IPS-15b (cell line): ENCODE data around the gene WASL.

Experiments
- H3K27me3 ChIP-seq: one replicate; pipeline ENCODE4 v1.6.1; 2013; ENCODE audit warnings: low read length; ENCODE audit not compliant: control insufficient read depth, insufficient read depth
- H3K36me3 ChIP-seq: one replicate; pipeline ENCODE4 v1.6.1; 2013; ENCODE audit warnings: low read length; ENCODE audit not compliant: control insufficient read depth, insufficient read depth
- H3K4me1 ChIP-seq: one replicate; pipeline ENCODE4 v1.6.1; 2013; ENCODE audit warnings: mild to moderate bottlenecking, low read length; ENCODE audit not compliant: control insufficient read depth, insufficient read depth
- H3K4me3 ChIP-seq: one replicate; pipeline ENCODE4 v1.5.1; 2013; ENCODE audit warnings: low read depth, low read length
- H3K9ac ChIP-seq: one replicate; pipeline ENCODE4 v1.6.1; 2013; ENCODE audit warnings: low read depth, mild to moderate bottlenecking, low read length
- H3K9me3 ChIP-seq: one replicate; pipeline ENCODE4 v1.6.1; 2013; ENCODE audit warnings: mild to moderate bottlenecking, low read length; ENCODE audit not compliant: control insufficient read depth, insufficient read depth

Gene WASL

GRCh38 chr7:123763191-123763661, 14.4 kb upstream of the WASL start:
- Histone ChIP-seq H3K9ac (no peak overlapping the region), H3K4me1 (peaks cover 2% of the 10 kb centered on the region), H3K27me3 (no peaks in the 10 kb centered on the region), H3K4me3 (no peak overlapping the region), H3K36me3 (no peaks in the 10 kb centered on the region), H3K9me3 (no peaks in the 10 kb centered on the region)

GRCh38 chr7:123761729-123762128, 12.9 kb upstream of the WASL start:
- Histone ChIP-seq H3K36me3 (no peaks in the 10 kb centered on the region), H3K4me3 (no peak overlapping the region), H3K9ac (no peak overlapping the region), H3K9me3 (no peaks in the 10 kb centered on the region), H3K27me3 (no peaks in the 10 kb centered on the region), H3K4me1 (no peaks in the 10 kb centered on the region)

- H3K4me3 ChIP-seq, result no peak overlapping the region
- H3K27me3 ChIP-seq, result no peaks in the 10 kb centered on the region
- no peaks in the 10 kb centered on the region for H3K36me3 ChIP-seq
- H3K9me3 ChIP-seq, result no peaks in the 10 kb centered on the region
- no peak overlapping the region for H3K9ac ChIP-seq
- H3K4me1 ChIP-seq, result peaks cover 5% of the 10 kb centered on the region
Measured at GRCh38 chr7:123757095-123757494, 8.3 kb upstream of the WASL start.

- Histone ChIP-seq H3K27me3 (no peaks in the 10 kb centered on the region), H3K4me1 (peaks cover 9% of the 10 kb centered on the region), H3K36me3 (no peaks in the 10 kb centered on the region), H3K9me3 (no peaks in the 10 kb centered on the region), H3K4me3 (no peak overlapping the region), H3K9ac (no peak overlapping the region)
Measured at GRCh38 chr7:123755338-123755737, 6.5 kb upstream of the WASL start.

GRCh38 chr7:123754271-123754871, 5.6 kb upstream of the WASL start:
- Histone ChIP-seq H3K36me3 (no peaks in the 10 kb centered on the region), H3K4me3 (no peak overlapping the region), H3K27me3 (no peaks in the 10 kb centered on the region), H3K4me1 (peaks cover 9% of the 10 kb centered on the region), H3K9me3 (no peaks in the 10 kb centered on the region), H3K9ac (no peak overlapping the region)

- Histone ChIP-seq H3K9ac (peak overlapping the region; percentile 29), H3K4me3 (no peak overlapping the region), H3K4me1 (peaks cover 9% of the 10 kb centered on the region)
Measured at GRCh38 chr7:123752534-123752933, 3.7 kb upstream of the WASL start.

GRCh38 chr7:123751821-123752220, 3.0 kb upstream of the WASL start:
- H3K9ac ChIP-seq, result no peak overlapping the region
- peaks cover 9% of the 10 kb centered on the region for H3K4me1 ChIP-seq
- no peaks in the 10 kb centered on the region for H3K27me3 ChIP-seq
- H3K9me3 ChIP-seq, result no peaks in the 10 kb centered on the region
- peak overlapping the region; percentile 9 for H3K4me3 ChIP-seq
- no peaks in the 10 kb centered on the region for H3K36me3 ChIP-seq

More at GRCh38 chr7:123752534-123752933, 3.7 kb upstream of the WASL start:
- H3K9me3 ChIP-seq, result no peaks in the 10 kb centered on the region
- H3K36me3 ChIP-seq, result no peaks in the 10 kb centered on the region
- H3K27me3 ChIP-seq, result no peaks in the 10 kb centered on the region

- H3K27me3 ChIP-seq, result no peaks in the 10 kb centered on the region
- H3K9ac ChIP-seq, result peak overlapping the region; percentile 29
- H3K36me3 ChIP-seq, result no peaks in the 10 kb centered on the region
- peaks cover 9% of the 10 kb centered on the region for H3K4me1 ChIP-seq
- peak overlapping the region; percentile 89 for H3K4me3 ChIP-seq
- H3K9me3 ChIP-seq, result no peaks in the 10 kb centered on the region
Measured at GRCh38 chr7:123750389-123751230, 1.8 kb upstream of the WASL start.

GRCh38 chr7:123749537-123749857, 694 bp upstream of the WASL start:
- Histone ChIP-seq H3K4me1 (peaks cover 13% of the 10 kb centered on the region), H3K27me3 (no peaks in the 10 kb centered on the region)

GRCh38 chr7:123748171-123748733, 551 bp downstream of the WASL start:
- H3K4me3 ChIP-seq, result peak overlapping the region; percentile 86
- H3K27me3 ChIP-seq, result no peaks in the 10 kb centered on the region
- no peaks in the 10 kb centered on the region for H3K9me3 ChIP-seq
- H3K9ac ChIP-seq, result peak overlapping the region; percentile 91
- H3K36me3 ChIP-seq, result no peaks in the 10 kb centered on the region
- H3K4me1 ChIP-seq, result peaks cover 22% of the 10 kb centered on the region

More at GRCh38 chr7:123749537-123749857, 694 bp upstream of the WASL start:
- Histone ChIP-seq H3K36me3 (no peaks in the 10 kb centered on the region), H3K9me3 (no peaks in the 10 kb centered on the region), H3K9ac (peak overlapping the region; percentile 82), H3K4me3 (peak overlapping the region; percentile 89)

- peaks cover 19% of the 10 kb centered on the region for H3K4me1 ChIP-seq
- H3K9me3 ChIP-seq, result no peaks in the 10 kb centered on the region
- no peaks in the 10 kb centered on the region for H3K27me3 ChIP-seq
- peak overlapping the region; percentile 86 for H3K4me3 ChIP-seq
- H3K9ac ChIP-seq, result peak overlapping the region; percentile 80
- H3K36me3 ChIP-seq, result no peaks in the 10 kb centered on the region
Measured at GRCh38 chr7:123747620-123748141, 1.1 kb downstream of the WASL start.
